Measurements from ENCODE around the gene MYL6. TPM values are rescaled to one million over a fixed set of nuclear protein-coding genes. Genes with fewer than 3 reads are reported as not detected.

The MYL6 gene
- total and polyA plus RNA-seq, 10 of the 15 experiments (the other 5 are each of a cell fraction or from before 2014, with no cell fraction given), result 1,000 to 4,116 (median 1,828) TPM

DNA sequence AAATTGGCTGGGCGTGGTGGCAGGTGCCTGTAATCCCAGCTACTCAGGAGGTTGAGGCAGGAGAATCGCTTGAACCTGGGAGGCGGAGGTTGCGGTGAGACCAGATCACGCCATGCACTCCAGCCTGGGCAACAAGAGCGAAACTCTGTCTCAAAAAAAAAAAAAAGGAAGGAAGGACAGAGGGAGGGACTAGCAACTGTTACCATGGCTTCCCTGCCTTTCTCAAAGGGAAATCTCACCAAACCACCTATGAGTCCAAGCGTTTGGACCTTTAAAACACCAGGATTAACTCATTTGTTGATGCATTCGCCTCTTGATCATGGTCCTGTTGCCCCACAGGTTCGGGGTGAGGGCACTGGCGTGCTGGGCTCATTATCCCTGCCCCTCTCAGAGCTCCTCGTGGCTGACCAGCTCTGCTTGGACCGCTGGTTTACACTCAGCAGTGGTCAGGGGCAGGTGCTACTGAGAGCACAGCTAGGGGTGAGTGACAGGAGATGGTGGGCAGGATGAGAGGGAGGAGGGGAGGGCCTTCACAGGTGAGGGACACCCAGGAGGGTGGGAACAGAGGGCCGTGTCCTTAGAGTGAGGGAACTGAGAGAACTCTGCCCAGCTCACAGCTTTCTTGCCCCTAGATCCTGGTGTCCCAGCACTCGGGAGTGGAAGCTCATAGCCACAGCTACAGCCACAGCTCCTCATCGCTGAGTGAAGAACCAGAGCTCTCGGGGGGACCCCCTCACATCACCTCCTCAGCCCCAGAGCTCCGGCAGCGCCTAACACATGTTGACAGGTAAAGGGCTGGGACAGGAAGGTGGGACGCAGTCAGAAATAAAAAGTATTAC lies 16.0 kb upstream of the MYL6 start:
- Histone ChIP-seq H2AFZ (ENCODE audit: control insufficient read depth, low read depth, low read length) (no peak overlapping the region), H3K27ac (ENCODE audit: control insufficient read depth, insufficient read depth) (no peak overlapping the region), H3K9ac (ENCODE audit: control insufficient read depth, insufficient read depth, low read length) (no peak overlapping the region), H3K79me2 (ENCODE audit: control insufficient read depth, insufficient read depth, low read length) (no peaks in the 10 kb centered on the region), H3K4me3 (no peak overlapping the region), H3K4me2 (ENCODE audit: control insufficient read depth, insufficient read depth) (no peak overlapping the region), H3K9me3 (replicated peaks; ENCODE audit: control insufficient read depth, insufficient read depth, low read length) (no peaks in the 10 kb centered on the region), H3K36me3 (ENCODE audit: control insufficient read depth in 2 of 2, insufficient read depth in 2 of 2, low read length in 1 of 2) (peaks cover 19 to 24% of the 10 kb centered on the region in 2 experiments), H4K20me1 (ENCODE audit: control insufficient read depth, insufficient read depth) (no peaks in the 10 kb centered on the region), H3K27me3 (replicated peaks in 1 of 2; ENCODE audit: control insufficient read depth in 2 of 2, insufficient read depth in 2 of 2, low read length in 1 of 2) (no peaks in the 10 kb centered on the region), H3K4me1 (ENCODE audit: control insufficient read depth, insufficient read depth, low read length) (no peaks in the 10 kb centered on the region)
- POLR2A ChIA-PET, result interaction anchor here (1.0 to 2.2 kb wide), 5 partner anchors 8 to 47 kb away, joined by 3 to 6 read pairs (median 4); partner anchors contain the start of genes ESYT1 and SMARCC2
- intact Hi-C loops (cut with micrococcal nuclease; ENCODE audit: unreplicated experiment), result no loop called here
- SMC1A ChIA-PET (ENCODE audit: uncharacterized antibody, unreplicated experiment), result interaction anchor here (0.6 to 1.3 kb wide), 3 partner anchors 12 to 201 kb away, joined by 3 read pairs; no protein-coding TSS in a partner anchor
- no peak for FAIRE-seq
- CTCF ChIA-PET, result interaction anchor here (1.1 to 2.0 kb wide), 3 partner anchors 14 to 50 kb away, joined by 3 to 4 read pairs (median 3); partner anchors contain the start of genes ESYT1 and SMARCC2
- WGBS (ENCODE audit: insufficient coverage, insufficient replicate concordance, low lambda C conversion rate, missing lambda C conversion rate), result 77% methylated on average over 19 of the region's 19 CpGs
- BruUV-seq (replicated peaks), result no TSS peak
- RAD21 ChIA-PET (ENCODE audit: unreplicated experiment), result no interaction called here
- no peak for DNase-seq (ENCODE audit: low read depth, low spot score)
- ATAC-seq, result no peak
- TF ChIP-seq GABPA (IDR thresholded peaks at IDR 0.05; ENCODE audit: low read depth) (no peak), PAX5 (IDR thresholded peaks at IDR 0.05; ENCODE audit: borderline replicate concordance, low read depth, low read length) (no peak), FOXM1 (IDR thresholded peaks at IDR 0.05; ENCODE audit: low read depth, low read length) (no peak), ZNF207 (IDR thresholded peaks at IDR 0.05; ENCODE audit: borderline replicate concordance) (no peak), RUNX3 (IDR thresholded peaks at IDR 0.05; ENCODE audit: low read length) (no peak), TCF12 (IDR thresholded peaks at IDR 0.05; ENCODE audit: low read depth, low read length) (no peak), KLF5 (IDR thresholded peaks at IDR 0.05; ENCODE audit: partially characterized antibody) (no peak), SMAD1 (IDR thresholded peaks at IDR 0.05; ENCODE audit: low read depth, partially characterized antibody) (no peak), KAT2A (conservative IDR thresholded peaks at IDR 0.05; ENCODE audit: control insufficient read depth, low read depth, low read length) (no peak), PML (IDR thresholded peaks at IDR 0.05; ENCODE audit: low read length) (no peak), PKNOX1 (IDR thresholded peaks at IDR 0.05) (no peak), EZH2 (IDR thresholded peaks at IDR 0.05; ENCODE audit: borderline replicate concordance, control insufficient read depth, low read depth, low read length) (no peak), SRF (IDR thresholded peaks at IDR 0.05; ENCODE audit: low read depth in 2 of 2, low read length in 2 of 2) (no peak), NR2C1 (IDR thresholded peaks at IDR 0.05) (no peak), HDAC6 (IDR thresholded peaks at IDR 0.05; ENCODE audit: unreplicated experiment) (no peak)
- TF ChIP-seq, protein P1, sequence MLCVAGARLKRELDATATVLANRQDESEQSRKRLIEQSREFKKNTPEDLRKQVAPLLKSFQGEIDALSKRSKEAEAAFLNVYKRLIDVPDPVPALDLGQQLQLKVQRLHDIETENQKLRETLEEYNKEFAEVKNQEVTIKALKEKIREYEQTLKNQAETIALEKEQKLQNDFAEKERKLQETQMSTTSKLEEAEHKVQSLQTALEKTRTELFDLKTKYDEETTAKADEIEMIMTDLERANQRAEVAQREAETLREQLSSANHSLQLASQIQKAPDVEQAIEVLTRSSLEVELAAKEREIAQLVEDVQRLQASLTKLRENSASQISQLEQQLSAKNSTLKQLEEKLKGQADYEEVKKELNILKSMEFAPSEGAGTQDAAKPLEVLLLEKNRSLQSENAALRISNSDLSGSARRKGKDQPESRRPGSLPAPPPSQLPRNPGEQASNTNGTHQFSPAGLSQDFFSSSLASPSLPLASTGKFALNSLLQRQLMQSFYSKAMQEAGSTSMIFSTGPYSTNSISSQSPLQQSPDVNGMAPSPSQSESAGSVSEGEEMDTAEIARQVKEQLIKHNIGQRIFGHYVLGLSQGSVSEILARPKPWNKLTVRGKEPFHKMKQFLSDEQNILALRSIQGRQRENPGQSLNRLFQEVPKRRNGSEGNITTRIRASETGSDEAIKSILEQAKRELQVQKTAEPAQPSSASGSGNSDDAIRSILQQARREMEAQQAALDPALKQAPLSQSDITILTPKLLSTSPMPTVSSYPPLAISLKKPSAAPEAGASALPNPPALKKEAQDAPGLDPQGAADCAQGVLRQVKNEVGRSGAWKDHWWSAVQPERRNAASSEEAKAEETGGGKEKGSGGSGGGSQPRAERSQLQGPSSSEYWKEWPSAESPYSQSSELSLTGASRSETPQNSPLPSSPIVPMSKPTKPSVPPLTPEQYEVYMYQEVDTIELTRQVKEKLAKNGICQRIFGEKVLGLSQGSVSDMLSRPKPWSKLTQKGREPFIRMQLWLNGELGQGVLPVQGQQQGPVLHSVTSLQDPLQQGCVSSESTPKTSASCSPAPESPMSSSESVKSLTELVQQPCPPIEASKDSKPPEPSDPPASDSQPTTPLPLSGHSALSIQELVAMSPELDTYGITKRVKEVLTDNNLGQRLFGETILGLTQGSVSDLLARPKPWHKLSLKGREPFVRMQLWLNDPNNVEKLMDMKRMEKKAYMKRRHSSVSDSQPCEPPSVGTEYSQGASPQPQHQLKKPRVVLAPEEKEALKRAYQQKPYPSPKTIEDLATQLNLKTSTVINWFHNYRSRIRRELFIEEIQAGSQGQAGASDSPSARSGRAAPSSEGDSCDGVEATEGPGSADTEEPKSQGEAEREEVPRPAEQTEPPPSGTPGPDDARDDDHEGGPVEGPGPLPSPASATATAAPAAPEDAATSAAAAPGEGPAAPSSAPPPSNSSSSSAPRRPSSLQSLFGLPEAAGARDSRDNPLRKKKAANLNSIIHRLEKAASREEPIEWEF (IDR thresholded peaks at IDR 0.05; ENCODE audit: insufficient replicate concordance, low read depth, low read length), result no peak
- TF ChIP-seq, protein P2, sequence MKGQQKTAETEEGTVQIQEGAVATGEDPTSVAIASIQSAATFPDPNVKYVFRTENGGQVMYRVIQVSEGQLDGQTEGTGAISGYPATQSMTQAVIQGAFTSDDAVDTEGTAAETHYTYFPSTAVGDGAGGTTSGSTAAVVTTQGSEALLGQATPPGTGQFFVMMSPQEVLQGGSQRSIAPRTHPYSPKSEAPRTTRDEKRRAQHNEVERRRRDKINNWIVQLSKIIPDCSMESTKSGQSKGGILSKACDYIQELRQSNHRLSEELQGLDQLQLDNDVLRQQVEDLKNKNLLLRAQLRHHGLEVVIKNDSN (IDR thresholded peaks at IDR 0.05; ENCODE audit: borderline replicate concordance, extremely low read length, insufficient read depth, low read depth, low read length), result no peak
- in situ Hi-C loops (cut with MboI), result no loop called here
